ENCODE results near the gene ZIC5. TPM values are rescaled to one million over a fixed set of nuclear protein-coding genes. Genes with fewer than 3 reads are reported as not detected.

ZIC5 gene
- total RNA-seq, 1 experiment from 2014 or later, result 0.66 TPM

- H3K4me3 ChIP-seq (ENCODE audit: low read depth, low read length), result no peak overlapping the region
- intact Hi-C loops (cut with micrococcal nuclease; ENCODE audit: unreplicated experiment), result no loop called here
- H3K4me3 Mint-ChIP-seq (ENCODE audit: unreplicated experiment), result no peak overlapping the region
- no TSS peak for BruUV-seq (replicated peaks)
- no peaks in the 10 kb centered on the region for H3K4me1 ChIP-seq
- CTCF ChIA-PET, result interaction anchor here (0.7 kb wide), 1 partner anchor 715 kb away, joined by 3 read pairs; no protein-coding TSS in a partner anchor
- POLR2A ChIA-PET, result no interaction called here
- H3K4me1 Mint-ChIP-seq (ENCODE audit: low read depth, unreplicated experiment), result no peaks in the 10 kb centered on the region
- 0 out of 2 replicates have a peak, but pooled peaks cover 2% of the 10 kb centered on the region for H3K9me3 ChIP-seq
- no peaks in the 10 kb centered on the region for H3K36me3 Mint-ChIP-seq (ENCODE audit: insufficient read depth, unreplicated experiment)
- H3K36me3 ChIP-seq (ENCODE audit: control insufficient read depth, insufficient read depth, low read length), result no peaks in the 10 kb centered on the region
- no peaks in the 10 kb centered on the region for H3K27me3 ChIP-seq (replicated peaks; ENCODE audit: control insufficient read depth, insufficient read depth, low read length)
- H3K27me3 Mint-ChIP-seq (ENCODE audit: insufficient read depth, unreplicated experiment), result peaks cover 19% of the 10 kb centered on the region
- H3K9me3 Mint-ChIP-seq (ENCODE audit: unreplicated experiment), result no peaks in the 10 kb centered on the region
- DNase-seq, result no peak
- TF ChIP-seq CTCF (IDR thresholded peaks at IDR 0.05; ENCODE audit: insufficient read depth in 1 of 2, low read depth in 1 of 2, low read length in 1 of 2, severe bottlenecking in 1 of 2, unreplicated experiment in 1 of 2), result no peak
- no peak overlapping the region for H3K27ac Mint-ChIP-seq (ENCODE audit: unreplicated experiment)
Measured at GRCh38 chr13:99995589-99996380, 24.2 kb upstream of the ZIC5 start.

GRCh38 chr13:99995104-99995588 is 23.6 kb upstream of the ZIC5 start:
- Histone ChIP-seq H3K4me1 (no peaks in the 10 kb centered on the region), H3K27me3 (replicated peaks; ENCODE audit: control insufficient read depth, insufficient read depth, low read length) (no peaks in the 10 kb centered on the region), H3K36me3 (ENCODE audit: control insufficient read depth, insufficient read depth, low read length) (no peaks in the 10 kb centered on the region), H3K4me3 (ENCODE audit: low read depth, low read length) (no peak overlapping the region), H3K9me3 (0 out of 2 replicates have a peak, but pooled peaks cover 2% of the 10 kb centered on the region)
- intact Hi-C loops (cut with micrococcal nuclease; ENCODE audit: unreplicated experiment), result no loop called here
- no peak overlapping the region for H3K4me3 Mint-ChIP-seq (ENCODE audit: unreplicated experiment)
- no peak for TF ChIP-seq CTCF (IDR thresholded peaks at IDR 0.05; ENCODE audit: insufficient read depth in 1 of 2, low read depth in 1 of 2, low read length in 1 of 2, severe bottlenecking in 1 of 2, unreplicated experiment in 1 of 2)
- no TSS peak for BruUV-seq (replicated peaks)
- H3K9me3 Mint-ChIP-seq (ENCODE audit: unreplicated experiment), result no peaks in the 10 kb centered on the region
- no peak for DNase-seq
- ChIA-PET POLR2A (no interaction called here), CTCF (no interaction called here)
- no peaks in the 10 kb centered on the region for H3K4me1 Mint-ChIP-seq (ENCODE audit: low read depth, unreplicated experiment)
- H3K27me3 Mint-ChIP-seq (ENCODE audit: insufficient read depth, unreplicated experiment), result peaks cover 19% of the 10 kb centered on the region
- H3K36me3 Mint-ChIP-seq (ENCODE audit: insufficient read depth, unreplicated experiment), result no peaks in the 10 kb centered on the region
- no peak overlapping the region for H3K27ac Mint-ChIP-seq (ENCODE audit: unreplicated experiment)

- BruUV-seq (replicated peaks), result no TSS peak
- Histone ChIP-seq H3K9me3 (0 out of 2 replicates have a peak, but pooled peaks cover 2% of the 10 kb centered on the region), H3K36me3 (ENCODE audit: control insufficient read depth, insufficient read depth, low read length) (no peaks in the 10 kb centered on the region), H3K4me1 (no peaks in the 10 kb centered on the region), H3K27me3 (replicated peaks; ENCODE audit: control insufficient read depth, insufficient read depth, low read length) (no peaks in the 10 kb centered on the region), H3K4me3 (ENCODE audit: low read depth, low read length) (no peak overlapping the region)
- Mint-ChIP-seq H3K9me3 (ENCODE audit: unreplicated experiment) (no peaks in the 10 kb centered on the region), H3K4me1 (ENCODE audit: low read depth, unreplicated experiment) (no peaks in the 10 kb centered on the region), H3K36me3 (ENCODE audit: insufficient read depth, unreplicated experiment) (no peaks in the 10 kb centered on the region), H3K4me3 (ENCODE audit: unreplicated experiment) (no peak overlapping the region), H3K27ac (ENCODE audit: unreplicated experiment) (no peak overlapping the region), H3K27me3 (ENCODE audit: insufficient read depth, unreplicated experiment) (peaks cover 19% of the 10 kb centered on the region)
- ChIA-PET CTCF (no interaction called here), POLR2A (interaction anchor here (0.6 kb wide), 1 partner anchor 51 kb away, joined by 8 read pairs; no protein-coding TSS in a partner anchor)
- intact Hi-C loops (cut with micrococcal nuclease; ENCODE audit: unreplicated experiment), result no loop called here
- DNase-seq, result no peak
- TF ChIP-seq CTCF (IDR thresholded peaks at IDR 0.05; ENCODE audit: insufficient read depth in 1 of 2, low read depth in 1 of 2, low read length in 1 of 2, severe bottlenecking in 1 of 2, unreplicated experiment in 1 of 2), result no peak
Measured at GRCh38 chr13:99994638-99995020, 23.1 kb upstream of the ZIC5 start.
